Endothelial cell of umbilical vein (primary cell): Measurements from ENCODE around the gene C11orf68.

Source experiments
- EZH2 ChIP-seq: IDR thresholded peaks from 2 replicates; pipeline ENCODE4 v1.6.1; 2012; ENCODE audit warnings: borderline replicate concordance, low read depth, mild to moderate bottlenecking, moderate library complexity, low read length, inconsistent platforms; ENCODE audit not compliant: severe bottlenecking
- FOS ChIP-seq: IDR thresholded peaks from 2 replicates; pipeline ENCODE4 v1.6.1; 2011; ENCODE audit warnings: mild to moderate bottlenecking, low read length, moderate library complexity, borderline replicate concordance; ENCODE audit not compliant: insufficient read depth
- JUN ChIP-seq: IDR thresholded peaks from 2 replicates; pipeline ENCODE4 v1.6.1; 2011; ENCODE audit warnings: borderline replicate concordance, low read depth; ENCODE audit not compliant: insufficient read length, insufficient read depth
- MYC ChIP-seq: IDR thresholded peaks from one replicate; pipeline ENCODE4 v1.6.1; 2011; ENCODE audit warnings: mild to moderate bottlenecking, low read depth, low read length
- POLR2A ChIP-seq: IDR thresholded peaks from 2 replicates; pipeline ENCODE4 v1.6.1; 2012; ENCODE audit warnings: low read depth, mild to moderate bottlenecking, control low read depth, low read length
- POLR2AphosphoS5 ChIP-seq: IDR thresholded peaks from 2 replicates; pipeline ENCODE4 v1.6.1; 2012; ENCODE audit warnings: low read depth, mild to moderate bottlenecking, control low read depth, low read length, moderate library complexity; ENCODE audit not compliant: insufficient read depth
- TF ChIP-seq, protein P1 (sequence below), 2 donors: IDR thresholded peaks; 1 replicate in 1 of 2; 2 replicates in 1 of 2; pipeline ENCODE4 v1.5.1; 2011; ENCODE audit warnings: low read length in 2 of 2, mild to moderate bottlenecking in 2 of 2, moderate library complexity in 2 of 2, control low read depth in 1 of 2, inconsistent platforms in 1 of 2, low read depth in 1 of 2; ENCODE audit not compliant: insufficient read depth in 1 of 2; ENCODE audit errors: extremely low read depth in 1 of 2
- TF ChIP-seq, protein P2 (sequence below): IDR thresholded peaks from 2 replicates; pipeline ENCODE4 v1.6.1; 2011; ENCODE audit not compliant: insufficient read depth, insufficient read length

DNA sequence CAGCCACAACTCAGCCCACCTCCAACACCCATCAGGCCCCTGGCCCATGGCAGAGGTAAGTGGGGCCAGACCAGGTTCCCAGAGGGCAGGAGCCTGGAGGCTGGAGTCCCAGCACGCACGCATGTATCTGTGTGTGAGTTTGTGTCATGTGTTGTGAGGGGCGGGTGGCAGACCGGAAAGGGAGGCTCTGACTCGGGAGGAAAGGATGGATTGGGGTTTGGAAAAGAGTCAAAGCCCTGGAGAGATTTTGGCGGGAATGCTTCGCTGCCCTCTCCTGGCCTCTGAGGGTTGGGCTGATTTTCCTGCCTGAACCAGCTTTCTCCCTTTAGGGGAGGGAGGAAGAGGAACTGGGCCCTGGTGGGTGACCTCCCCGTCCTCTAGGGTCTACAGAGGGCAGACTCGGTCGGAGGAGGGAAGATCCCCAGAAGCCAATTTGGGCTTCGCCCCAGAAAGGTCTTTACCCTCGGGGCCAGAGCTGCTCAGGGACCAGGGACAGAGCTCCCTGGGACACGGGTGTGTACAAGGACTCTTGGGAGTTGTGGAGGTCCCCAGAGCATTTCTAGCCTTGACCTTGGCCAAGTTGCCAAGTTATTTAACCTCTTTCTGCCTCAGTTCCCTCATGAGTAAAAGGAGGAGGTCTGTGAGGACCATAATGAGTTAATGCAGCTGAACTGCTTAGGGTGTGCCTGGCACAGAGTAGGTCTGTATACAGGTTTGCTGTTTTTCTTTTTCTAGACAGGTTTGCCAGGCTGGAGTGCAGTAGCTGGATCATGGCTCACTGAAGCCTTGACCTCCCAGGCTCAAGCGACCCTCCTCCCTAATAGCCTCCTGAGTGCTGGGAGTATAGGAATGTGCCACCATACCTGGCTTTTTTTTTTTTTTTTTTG, 6.9 kb downstream of the C11orf68 start:
- TF ChIP-seq, protein P1, sequence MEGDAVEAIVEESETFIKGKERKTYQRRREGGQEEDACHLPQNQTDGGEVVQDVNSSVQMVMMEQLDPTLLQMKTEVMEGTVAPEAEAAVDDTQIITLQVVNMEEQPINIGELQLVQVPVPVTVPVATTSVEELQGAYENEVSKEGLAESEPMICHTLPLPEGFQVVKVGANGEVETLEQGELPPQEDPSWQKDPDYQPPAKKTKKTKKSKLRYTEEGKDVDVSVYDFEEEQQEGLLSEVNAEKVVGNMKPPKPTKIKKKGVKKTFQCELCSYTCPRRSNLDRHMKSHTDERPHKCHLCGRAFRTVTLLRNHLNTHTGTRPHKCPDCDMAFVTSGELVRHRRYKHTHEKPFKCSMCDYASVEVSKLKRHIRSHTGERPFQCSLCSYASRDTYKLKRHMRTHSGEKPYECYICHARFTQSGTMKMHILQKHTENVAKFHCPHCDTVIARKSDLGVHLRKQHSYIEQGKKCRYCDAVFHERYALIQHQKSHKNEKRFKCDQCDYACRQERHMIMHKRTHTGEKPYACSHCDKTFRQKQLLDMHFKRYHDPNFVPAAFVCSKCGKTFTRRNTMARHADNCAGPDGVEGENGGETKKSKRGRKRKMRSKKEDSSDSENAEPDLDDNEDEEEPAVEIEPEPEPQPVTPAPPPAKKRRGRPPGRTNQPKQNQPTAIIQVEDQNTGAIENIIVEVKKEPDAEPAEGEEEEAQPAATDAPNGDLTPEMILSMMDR (IDR thresholded peaks at IDR 0.05; ENCODE audit: extremely low read depth in 1 of 2, insufficient read depth in 1 of 2, low read depth in 1 of 2, low read length in 2 of 2), result peak in 1 of 2 donors; percentile 17
- TF ChIP-seq POLR2A (no peak), POLR2AphosphoS5 (peak; percentile 74), EZH2 (no peak), MYC (no peak), JUN (no peak), FOS (peak; percentile 18)
- TF ChIP-seq, protein P2, sequence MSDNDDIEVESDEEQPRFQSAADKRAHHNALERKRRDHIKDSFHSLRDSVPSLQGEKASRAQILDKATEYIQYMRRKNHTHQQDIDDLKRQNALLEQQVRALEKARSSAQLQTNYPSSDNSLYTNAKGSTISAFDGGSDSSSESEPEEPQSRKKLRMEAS, result no peak
